Astrocyte (in vitro differentiated cells and primary cell): Measurements from ENCODE around the gene MROH8.

ENCODE experiments used
- CTCF ChIP-seq: IDR thresholded peaks from 2 replicates; pipeline ENCODE4 v1.5.1; 2011; ENCODE audit warnings: low read depth, mild to moderate bottlenecking, inconsistent platforms, low read length, moderate library complexity; ENCODE audit not compliant: insufficient read depth
- EZH2 ChIP-seq: IDR thresholded peaks from 2 replicates; pipeline ENCODE4 v1.6.1; 2012; ENCODE audit warnings: mild to moderate bottlenecking, low read length, inconsistent platforms; ENCODE audit not compliant: insufficient read depth

- TF ChIP-seq CTCF (no peak), EZH2 (no peak)
Measured at GRCh38 chr20:37162646-37163045, 16.7 kb downstream of the MROH8 start.
